A549 (cell line): ENCODE measurements around the gene ASAH2. TPM values are rescaled to one million over a fixed set of nuclear protein-coding genes. Genes with fewer than 3 reads are reported as not detected.

Experiments used
- ATAC-seq, 2 experiments: fragments of 200-7000 bp in 1 of 2; fragments of >200 bp in 1 of 2; cut with Nextera tagmentation in 1 of 2; cut with Tn5 transposase in 1 of 2; 3 replicates each; pipeline versions ENCODE4 v1.8.0 to v1.9.1; 2018 to 2020; ENCODE audit warnings: mild to moderate bottlenecking in 1 of 2, moderate library complexity in 1 of 2
- CTCF ChIA-PET: fragments of 300-600 bp; sonication (Branson Sonifier 250); formaldehyde crosslinking; extraction: SDS; loops from one replicate; lab custom pipeline; 2021; ENCODE audit warnings: antibody characterized with exemption, inconsistent platforms; lab: Yijun Ruan, JAX
- POLR2A ChIA-PET: fragments of 350-600 bp; formaldehyde crosslinking; extraction: SDS; loops from one replicate; lab custom pipeline; 2021; ENCODE audit warnings: antibody characterized with exemption, inconsistent platforms; lab: Yijun Ruan, JAX
- DNase-seq, 2 experiments: peaks; one replicate each; pipeline versions ENCODE4 v3.0.0 to v3.0.0-alpha.2; 2011 to 2016; ENCODE audit warnings: low read depth in 1 of 2, low spot score in 1 of 2
- FAIRE-seq: peaks from 2 replicates; lab custom pipeline; 2011; peaks lifted over from hg19 to GRCh38; lab: Jason Lieb, UNC
- H3K27ac ChIP-seq, 2 experiments: fragments of >200 bp; sonication (Bioruptor Twin); formaldehyde crosslinking; 3 replicates each; pipeline ENCODE4 v1.5.1; 2016 to 2017
- H3K4me1 ChIP-seq: fragments of >200 bp; sonication (Bioruptor Twin); formaldehyde crosslinking; 3 replicates; pipeline ENCODE4 v1.6.1; 2016
- H3K4me2 ChIP-seq: fragments of >200 bp; sonication (Bioruptor Twin); formaldehyde crosslinking; 3 replicates; pipeline ENCODE4 v1.6.1; 2016
- H3K4me3 ChIP-seq: fragments of >200 bp; sonication (Bioruptor Twin); formaldehyde crosslinking; 3 replicates; pipeline ENCODE4 v1.5.1; 2016
- H3K9me3 ChIP-seq: fragments of >200 bp; sonication (Bioruptor Twin); formaldehyde crosslinking; 3 replicates; pipeline ENCODE4 v1.6.1; 2016
- BHLHE40 ChIP-seq: IDR thresholded peaks from 2 replicates; pipeline ENCODE4 v1.6.1; 2012; ENCODE audit warnings: low read depth, low read length, inconsistent platforms
- CBX2 ChIP-seq: fragments of 200-600 bp; sonication (generic); IDR thresholded peaks from 2 replicates; pipeline ENCODE4 v1.6.1; 2016; ENCODE audit warnings: low read depth, mild to moderate bottlenecking, borderline replicate concordance
- ESRRA ChIP-seq: fragments of 150-350 bp; IDR thresholded peaks from 2 replicates; pipeline ENCODE4 v1.6.1; 2014; ENCODE audit warnings: mild to moderate bottlenecking, low read length, borderline replicate concordance
- FOXS1 ChIP-seq: fragments of 250-450 bp; sonication (Bioruptor Pico); IDR thresholded peaks from 2 replicates; pipeline ENCODE4 v1.5.0; 2020; ENCODE audit warnings: mild to moderate bottlenecking, moderate library complexity
- HOXA7 ChIP-seq: fragments of 250-450 bp; sonication (Bioruptor Pico); IDR thresholded peaks from 2 replicates; pipeline ENCODE4 v1.5.0; 2020; ENCODE audit warnings: mild to moderate bottlenecking, moderate library complexity
- HOXB13 ChIP-seq: fragments of 250-450 bp; sonication (Bioruptor Pico); IDR thresholded peaks from 2 replicates; pipeline ENCODE4 v1.5.0; 2020; ENCODE audit warnings: low read depth, mild to moderate bottlenecking, moderate library complexity
- HOXB5 ChIP-seq: fragments of 250-450 bp; sonication (Bioruptor Pico); IDR thresholded peaks from 2 replicates; pipeline ENCODE4 v1.5.0; 2020; ENCODE audit warnings: mild to moderate bottlenecking, moderate library complexity
- KDM5A ChIP-seq: fragments of 200-600 bp; sonication (generic); IDR thresholded peaks from 2 replicates; pipeline ENCODE4 v1.6.1; 2016; ENCODE audit warnings: antibody characterized with exemption, mild to moderate bottlenecking
- NPAS2 ChIP-seq: fragments of 250-450 bp; sonication (Bioruptor Pico); IDR thresholded peaks from 2 replicates; pipeline ENCODE4 v1.8.0; 2022; ENCODE audit warnings: mild to moderate bottlenecking, moderate library complexity, borderline replicate concordance
- PHF8 ChIP-seq: fragments of 200-600 bp; sonication (generic); IDR thresholded peaks from 2 replicates; pipeline ENCODE4 v1.6.1; 2016; ENCODE audit warnings: low read depth, mild to moderate bottlenecking, antibody characterized with exemption, moderate library complexity, borderline replicate concordance
- RARB ChIP-seq: fragments of 250-450 bp; sonication (Bioruptor Pico); IDR thresholded peaks from 2 replicates; pipeline ENCODE4 v1.8.0; 2021; ENCODE audit warnings: mild to moderate bottlenecking, moderate library complexity
- RFX5 ChIP-seq: fragments of 450-650 bp; IDR thresholded peaks from 2 replicates; pipeline ENCODE4 v1.7.1; 2014; ENCODE audit warnings: antibody characterized with exemption, mild to moderate bottlenecking, moderate library complexity
- RNF2 ChIP-seq: fragments of 200-600 bp; sonication (generic); IDR thresholded peaks from 2 replicates; pipeline ENCODE4 v1.6.1; 2016; ENCODE audit warnings: low read depth, mild to moderate bottlenecking, antibody characterized with exemption, moderate library complexity, borderline replicate concordance
- SMC3 ChIP-seq: fragments of >200 bp; sonication (Bioruptor Twin); formaldehyde crosslinking; IDR thresholded peaks from 3 replicates; pipeline ENCODE4 v1.6.1; 2018; ENCODE audit warnings: inconsistent platforms
- ZNF302 ChIP-seq: fragments of 250-450 bp; sonication (Bioruptor Pico); IDR thresholded peaks from 2 replicates; pipeline ENCODE4 v1.9.0; 2021; ENCODE audit warnings: inconsistent platforms, mild to moderate bottlenecking, moderate library complexity
- ZSCAN20 ChIP-seq: fragments of 250-450 bp; sonication (Bioruptor Pico); IDR thresholded peaks from 2 replicates; pipeline ENCODE4 v1.8.0; 2022; ENCODE audit warnings: mild to moderate bottlenecking, moderate library complexity
- WGBS: methylation state at CpG from one replicate; pipeline ENCODE4 v1.1.6; 2017; ENCODE audit errors: missing lambda C conversion rate; 5-methylcytosine and 5-hydroxymethylcytosine counted together
- polyA plus RNA-seq, 4 experiments: library from polyadenylated mRNA; depleted of rRNA in 3 of 4; stranded (reverse); fragments of >200 nt; fragmentation: RNase III in 1 of 4; extraction: RNeasy Plus Mini Kit Qiagen cat#74134 plus additional on column Dnase treatment in 1 of 4; gene quantifications; 2 replicates in 3 of 4; 3 replicates in 1 of 4; pipeline ENCODE4 v1.2.3, GENCODE V29; 2011 to 2017
- TF ChIP-seq, protein P1 (sequence below): fragments of 150-350 bp; IDR thresholded peaks from 2 replicates; pipeline ENCODE4 v1.6.1; 2014; ENCODE audit warnings: low read depth, mild to moderate bottlenecking, low read length
- TF ChIP-seq, protein P2 (sequence below): fragments of 200-600 bp; sonication (generic); IDR thresholded peaks from 2 replicates; pipeline ENCODE4 v1.6.1; 2016; ENCODE audit warnings: antibody characterized with exemption, mild to moderate bottlenecking, moderate library complexity
- TF ChIP-seq, protein P3 (sequence below): fragments of >200 bp; sonication (Bioruptor Twin); formaldehyde crosslinking; IDR thresholded peaks from 2 replicates; pipeline ENCODE4 v1.6.1; 2016

Gene ASAH2
- polyA plus RNA-seq, 2 of the 4 experiments (the other 2 are of a cell fraction), result 0.17 to 4.8 TPM

DNA sequence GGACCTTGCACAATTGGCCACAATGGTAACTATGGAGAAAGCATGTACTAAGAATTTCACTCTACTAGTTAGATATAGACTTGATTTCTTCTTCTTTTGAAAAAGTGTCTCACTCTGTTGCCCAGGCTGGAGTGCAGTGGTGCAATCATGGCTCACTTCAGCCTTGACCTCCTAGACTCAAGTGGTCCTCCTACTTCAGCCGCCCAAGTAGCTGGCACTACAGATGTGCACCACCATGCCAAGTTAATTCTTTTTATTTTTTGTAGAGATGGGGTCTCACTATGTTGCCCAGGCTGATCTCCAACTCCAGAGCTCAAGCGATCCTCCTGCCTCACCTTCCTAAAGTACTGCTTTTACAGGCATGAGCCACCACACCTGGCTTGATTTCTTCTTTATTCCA is 29.1 kb downstream of the ASAH2 start:
- DNase-seq (no peak), FAIRE-seq (no peak), ATAC-seq (no peak)
- Histone ChIP-seq H3K4me1 (no peaks in the 10 kb centered on the region), H3K9me3 (no peaks in the 10 kb centered on the region), H3K4me3 (no peak overlapping the region), H3K27ac (no peak overlapping the region), H3K4me2 (no peak overlapping the region)
- ChIA-PET POLR2A (no interaction called here), CTCF (interaction anchor here (1.2 to 5.6 kb wide), 2 partner anchors 11 to 628 kb away, joined by 3 to 54 read pairs; no protein-coding TSS in a partner anchor)
- TF ChIP-seq RFX5 (no peak), ZSCAN20 (CRISPR knock-in tag) (no peak), RNF2 (no peak), PHF8 (no peak), SMC3 (no peak), RARB (CRISPR knock-in tag) (no peak), HOXB13 (no peak), HOXB5 (CRISPR knock-in tag) (no peak), ESRRA (no peak), HOXA7 (no peak), BHLHE40 (no peak)
- TF ChIP-seq, protein P1, sequence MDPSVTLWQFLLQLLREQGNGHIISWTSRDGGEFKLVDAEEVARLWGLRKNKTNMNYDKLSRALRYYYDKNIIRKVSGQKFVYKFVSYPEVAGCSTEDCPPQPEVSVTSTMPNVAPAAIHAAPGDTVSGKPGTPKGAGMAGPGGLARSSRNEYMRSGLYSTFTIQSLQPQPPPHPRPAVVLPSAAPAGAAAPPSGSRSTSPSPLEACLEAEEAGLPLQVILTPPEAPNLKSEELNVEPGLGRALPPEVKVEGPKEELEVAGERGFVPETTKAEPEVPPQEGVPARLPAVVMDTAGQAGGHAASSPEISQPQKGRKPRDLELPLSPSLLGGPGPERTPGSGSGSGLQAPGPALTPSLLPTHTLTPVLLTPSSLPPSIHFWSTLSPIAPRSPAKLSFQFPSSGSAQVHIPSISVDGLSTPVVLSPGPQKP, result no peak
- TF ChIP-seq, protein P2, sequence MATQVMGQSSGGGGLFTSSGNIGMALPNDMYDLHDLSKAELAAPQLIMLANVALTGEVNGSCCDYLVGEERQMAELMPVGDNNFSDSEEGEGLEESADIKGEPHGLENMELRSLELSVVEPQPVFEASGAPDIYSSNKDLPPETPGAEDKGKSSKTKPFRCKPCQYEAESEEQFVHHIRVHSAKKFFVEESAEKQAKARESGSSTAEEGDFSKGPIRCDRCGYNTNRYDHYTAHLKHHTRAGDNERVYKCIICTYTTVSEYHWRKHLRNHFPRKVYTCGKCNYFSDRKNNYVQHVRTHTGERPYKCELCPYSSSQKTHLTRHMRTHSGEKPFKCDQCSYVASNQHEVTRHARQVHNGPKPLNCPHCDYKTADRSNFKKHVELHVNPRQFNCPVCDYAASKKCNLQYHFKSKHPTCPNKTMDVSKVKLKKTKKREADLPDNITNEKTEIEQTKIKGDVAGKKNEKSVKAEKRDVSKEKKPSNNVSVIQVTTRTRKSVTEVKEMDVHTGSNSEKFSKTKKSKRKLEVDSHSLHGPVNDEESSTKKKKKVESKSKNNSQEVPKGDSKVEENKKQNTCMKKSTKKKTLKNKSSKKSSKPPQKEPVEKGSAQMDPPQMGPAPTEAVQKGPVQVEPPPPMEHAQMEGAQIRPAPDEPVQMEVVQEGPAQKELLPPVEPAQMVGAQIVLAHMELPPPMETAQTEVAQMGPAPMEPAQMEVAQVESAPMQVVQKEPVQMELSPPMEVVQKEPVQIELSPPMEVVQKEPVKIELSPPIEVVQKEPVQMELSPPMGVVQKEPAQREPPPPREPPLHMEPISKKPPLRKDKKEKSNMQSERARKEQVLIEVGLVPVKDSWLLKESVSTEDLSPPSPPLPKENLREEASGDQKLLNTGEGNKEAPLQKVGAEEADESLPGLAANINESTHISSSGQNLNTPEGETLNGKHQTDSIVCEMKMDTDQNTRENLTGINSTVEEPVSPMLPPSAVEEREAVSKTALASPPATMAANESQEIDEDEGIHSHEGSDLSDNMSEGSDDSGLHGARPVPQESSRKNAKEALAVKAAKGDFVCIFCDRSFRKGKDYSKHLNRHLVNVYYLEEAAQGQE, result no peak
- TF ChIP-seq, protein P3, sequence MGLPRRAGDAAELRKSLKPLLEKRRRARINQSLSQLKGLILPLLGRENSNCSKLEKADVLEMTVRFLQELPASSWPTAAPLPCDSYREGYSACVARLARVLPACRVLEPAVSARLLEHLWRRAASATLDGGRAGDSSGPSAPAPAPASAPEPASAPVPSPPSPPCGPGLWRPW, result no peak
- WGBS, result 7% methylated on average over 2 of the region's 2 CpGs

DNA sequence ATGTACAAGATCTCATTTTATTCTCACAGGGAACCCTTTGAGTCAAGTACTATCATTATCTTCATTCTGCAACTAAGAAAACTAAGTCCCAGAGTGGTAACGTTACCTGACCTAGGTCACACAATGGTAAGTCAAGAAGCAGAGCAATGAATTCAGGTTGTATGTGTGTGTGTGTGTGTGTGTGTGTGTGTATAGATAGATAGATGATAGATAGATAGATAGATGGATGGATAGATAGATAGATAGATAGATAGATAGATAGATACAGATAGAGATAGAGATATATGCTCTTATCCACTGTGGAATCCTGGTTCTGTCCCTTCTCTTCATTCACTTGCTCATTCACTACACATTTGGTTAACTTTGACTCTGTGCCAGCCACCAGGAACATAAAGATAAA is 29.8 kb downstream of the ASAH2 start:
- ChIA-PET POLR2A (no interaction called here), CTCF (interaction anchor here (5.6 kb wide), 1 partner anchor 627 kb away, joined by 54 read pairs; no protein-coding TSS in a partner anchor)
- Histone ChIP-seq H3K9me3 (no peaks in the 10 kb centered on the region), H3K4me3 (no peak overlapping the region), H3K4me2 (no peak overlapping the region), H3K4me1 (no peaks in the 10 kb centered on the region), H3K27ac (no peak overlapping the region)
- 58% methylated on average over 1 of the region's 1 CpG for WGBS
- ATAC-seq, result no peak
- DNase-seq, result no peak
- FAIRE-seq, result no peak
- TF ChIP-seq NPAS2 (CRISPR knock-in tag), result no peak
- TF ChIP-seq SMC3, result no peak
- no peak for TF ChIP-seq CBX2
- no peak for TF ChIP-seq KDM5A
- no peak for TF ChIP-seq ZNF302 (CRISPR knock-in tag)

DNA sequence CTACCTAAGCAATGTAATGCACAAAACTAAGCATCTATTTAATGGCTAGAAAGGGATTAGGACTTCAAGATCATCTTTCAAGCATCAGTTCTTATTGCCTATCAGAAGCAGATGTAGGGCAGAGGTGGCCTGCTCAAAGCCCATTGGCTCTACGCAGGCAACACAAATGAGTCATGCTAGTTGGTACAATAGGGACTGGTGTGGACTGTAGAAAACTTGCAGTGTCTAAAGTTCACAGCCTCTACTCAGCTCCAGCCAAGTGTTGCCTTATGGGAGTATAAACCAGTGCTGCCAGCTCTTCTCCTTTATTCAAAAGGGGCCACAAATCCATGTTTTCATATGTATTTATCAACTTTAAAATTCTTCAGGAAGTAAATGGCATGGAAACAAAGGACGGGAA is 31.7 kb downstream of the ASAH2 start:
- Histone ChIP-seq H3K4me3 (no peak overlapping the region), H3K4me1 (no peaks in the 10 kb centered on the region), H3K27ac (no peak overlapping the region), H3K4me2 (no peak overlapping the region), H3K9me3 (no peaks in the 10 kb centered on the region)
- ChIA-PET POLR2A (no interaction called here), CTCF (no interaction called here)
- ATAC-seq (no peak), FAIRE-seq (no peak)
- 28% methylated on average over 2 of the region's 2 CpGs for WGBS
- TF ChIP-seq FOXS1 (CRISPR knock-in tag), result no peak
- TF ChIP-seq, all 56 proteins: peak for 0
- DNase-seq, result no peak
